NCI-H2227 (cell line): Measurements from ENCODE around the gene CTTNBP2NL.
"Not testable (repeated sequence)": the region's sequence is repeated elsewhere in the genome, so short reads cannot be mapped to it uniquely, and the experiment has no call there.

Experiments used
- DNase-seq: peaks from one replicate; lab custom pipeline; 2025; ENCODE audit not compliant: unreplicated experiment; lab: John Stamatoyannopoulos, UW

Gene CTTNBP2NL

GRCh38 chr1:112423207-112423606, 27.2 kb downstream of the CTTNBP2NL start:
- no peak for DNase-seq

DNA sequence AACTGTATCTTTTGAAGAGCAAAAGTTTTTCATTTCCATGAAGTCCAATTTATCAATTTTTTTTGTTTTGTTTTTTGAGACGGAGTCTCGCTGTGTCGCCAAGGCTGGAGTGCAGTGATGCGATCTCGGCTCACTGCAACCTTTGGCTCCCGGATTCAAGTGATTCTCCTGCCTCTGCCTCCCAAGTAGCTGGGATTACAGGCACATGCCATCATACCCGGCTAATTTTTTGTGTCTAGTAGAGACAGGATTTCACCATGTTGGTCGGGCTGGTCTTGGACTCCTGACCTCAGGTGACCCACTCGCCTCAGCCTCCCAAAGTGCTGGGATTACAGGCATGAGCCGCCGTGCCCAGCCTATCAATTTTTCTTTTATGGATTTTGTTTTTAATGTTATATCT, 27.7 kb downstream of the CTTNBP2NL start:
- DNase-seq = not testable (repeated sequence)

GRCh38 chr1:112429749-112430148, 33.7 kb downstream of the CTTNBP2NL start:
- DNase-seq = no peak

DNA sequence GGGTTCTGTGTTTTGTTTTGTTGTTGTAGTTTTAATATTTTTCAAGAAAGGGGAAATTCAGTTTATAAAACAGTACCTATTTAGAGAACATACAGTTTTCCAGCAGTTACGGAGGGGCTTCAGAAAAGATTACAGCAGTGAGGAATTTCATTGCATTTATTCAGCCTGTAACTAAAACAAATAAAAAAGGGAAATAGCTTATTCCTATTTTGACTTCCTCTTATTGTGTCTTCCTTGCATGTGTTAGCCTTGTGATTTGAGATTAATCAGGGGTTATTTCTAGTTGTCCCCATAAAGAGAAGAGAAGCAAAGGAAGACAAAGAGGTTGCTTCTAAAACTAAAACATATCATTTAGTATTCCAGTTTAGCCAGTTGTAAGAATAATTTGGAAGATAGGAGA, 35.0 kb downstream of the CTTNBP2NL start:
- DNase-seq = no peak

- no peak for DNase-seq
Observed at GRCh38 chr1:112435448-112435847, 39.4 kb downstream of the CTTNBP2NL start.

DNA sequence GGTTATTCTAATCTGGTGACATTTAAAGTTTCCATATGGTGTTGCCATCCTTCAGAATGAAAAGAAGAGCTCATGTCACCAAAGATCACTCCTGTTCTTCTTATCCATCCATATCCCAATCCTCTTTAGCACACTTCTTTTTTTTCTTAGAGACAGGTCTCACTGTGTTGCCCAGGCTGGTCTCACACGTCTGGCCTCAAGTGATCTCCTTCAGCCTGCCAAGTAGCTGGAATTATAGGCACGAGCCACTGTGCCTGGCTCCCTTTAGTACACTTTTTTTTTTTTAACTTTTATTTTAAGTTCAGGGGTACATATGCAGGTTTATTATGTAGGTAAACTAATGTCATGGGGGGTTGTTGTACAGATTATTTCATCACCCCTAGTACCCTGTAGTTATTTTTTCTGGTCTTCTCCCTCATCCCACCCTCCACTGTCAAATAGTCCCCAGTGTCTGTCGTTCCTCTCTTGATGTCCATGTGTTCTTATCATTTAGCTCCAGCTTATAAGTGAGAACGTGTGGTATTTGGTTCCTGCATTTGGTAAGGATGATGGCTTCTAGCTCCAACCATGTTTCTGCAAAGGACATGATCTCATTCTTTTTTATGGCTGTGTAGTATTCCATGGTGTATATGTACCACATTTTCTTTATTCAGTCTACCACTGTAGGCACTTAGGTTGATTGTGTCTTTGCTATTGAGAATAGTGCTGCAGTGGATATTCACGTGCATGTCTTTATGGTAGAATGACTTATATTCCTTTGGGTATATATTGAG, 40.6 kb downstream of the CTTNBP2NL start:
- DNase-seq = no peak

GRCh38 chr1:112438156-112438555, 42.1 kb downstream of the CTTNBP2NL start:
- not testable (repeated sequence) for DNase-seq

GRCh38 chr1:112439592-112439991, 43.6 kb downstream of the CTTNBP2NL start:
- DNase-seq = no peak

- no peak for DNase-seq
Observed at GRCh38 chr1:112440574-112440973, 44.6 kb downstream of the CTTNBP2NL start.

- no peak for DNase-seq
Observed at GRCh38 chr1:112444269-112444668, 48.3 kb downstream of the CTTNBP2NL start.

DNA sequence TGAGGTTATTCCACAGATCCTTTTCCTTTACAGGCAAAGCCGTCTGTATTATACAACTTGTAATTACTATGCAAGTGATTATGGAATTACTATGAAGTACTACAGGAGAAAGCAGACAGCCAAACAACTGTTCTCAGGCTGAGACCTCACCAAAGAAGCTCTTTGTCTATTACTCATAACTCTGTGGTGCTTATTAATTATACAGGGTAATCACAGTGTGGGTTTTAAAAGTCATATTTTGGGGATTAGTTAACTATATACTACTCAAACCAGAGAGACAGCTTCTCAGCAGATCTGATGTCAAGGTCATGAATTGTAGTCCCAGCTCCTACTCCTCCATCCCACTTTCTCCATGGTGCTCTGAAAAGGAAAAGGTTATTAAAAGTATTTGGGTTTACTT, 49.6 kb downstream of the CTTNBP2NL start:
- no peak for DNase-seq

DNA sequence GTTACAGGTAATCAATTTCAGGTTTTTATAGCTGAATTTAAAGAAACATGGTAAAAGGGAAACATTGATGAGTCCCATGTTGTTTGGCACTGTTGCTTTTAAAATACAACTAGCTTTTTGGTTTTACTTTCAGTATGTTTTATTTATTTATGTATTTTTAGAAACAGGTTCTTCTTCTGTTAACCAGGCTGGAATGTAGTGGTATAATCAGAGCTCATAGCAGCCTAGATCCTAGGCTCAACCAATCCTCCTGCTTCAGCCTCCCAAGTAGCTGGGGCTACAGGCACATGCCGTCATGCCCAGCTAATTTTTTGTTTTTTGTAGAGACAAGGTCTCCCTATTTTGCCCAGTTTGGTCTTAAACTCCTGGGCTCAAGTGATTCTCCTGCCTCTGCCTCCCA, 50.4 kb downstream of the CTTNBP2NL start:
- no peak for DNase-seq

GRCh38 chr1:112448904-112449629, 53.1 kb downstream of the CTTNBP2NL start:
- DNase-seq = no peak

GRCh38 chr1:112449630-112449983, 53.6 kb downstream of the CTTNBP2NL start:
- DNase-seq = no peak

DNA sequence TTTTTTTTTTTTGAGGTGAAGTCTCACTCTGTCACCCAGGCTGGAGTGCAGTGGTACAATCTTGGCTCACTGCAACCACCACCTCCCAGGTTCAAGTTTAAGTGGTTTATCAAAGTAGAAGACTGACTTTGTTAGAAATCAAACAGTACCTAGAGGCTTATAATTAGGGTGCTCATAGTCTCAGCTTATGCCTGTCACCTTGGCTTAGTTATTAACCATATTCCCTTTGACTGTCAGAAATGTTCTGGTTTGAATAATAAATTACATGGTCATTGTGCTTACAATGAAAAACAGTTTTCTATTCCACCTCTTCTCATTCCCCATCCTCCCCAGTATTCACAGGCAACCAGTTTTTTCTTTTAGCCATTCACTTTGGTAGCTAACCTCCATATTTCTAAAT, 54.8 kb downstream of the CTTNBP2NL start:
- no peak for DNase-seq

- DNase-seq = not testable (repeated sequence)
Observed at GRCh38 chr1:112451301-112451700, 55.3 kb downstream of the CTTNBP2NL start.

- DNase-seq = no peak
Observed at GRCh38 chr1:112453876-112454275, 57.9 kb downstream of the CTTNBP2NL start.

DNA sequence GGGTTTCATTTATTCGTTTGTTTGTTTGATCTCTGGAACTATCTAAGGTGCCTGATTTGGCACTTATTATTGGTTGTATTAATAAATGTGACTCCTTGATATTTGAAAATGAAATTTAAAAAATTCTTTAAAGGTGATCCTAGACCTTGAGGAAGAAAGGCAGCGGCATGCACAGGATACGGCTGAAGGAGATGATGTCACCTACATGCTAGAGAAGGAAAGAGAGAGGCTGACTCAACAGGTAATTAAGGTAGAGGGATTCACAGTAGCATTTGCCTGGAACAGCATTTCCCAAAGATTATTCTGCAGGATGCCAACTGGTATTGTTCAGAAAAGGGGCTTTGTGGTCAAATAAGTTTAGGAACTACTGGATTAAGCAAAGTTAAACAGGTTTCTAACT, 58.3 kb downstream of the CTTNBP2NL start:
- DNase-seq = no peak

DNA sequence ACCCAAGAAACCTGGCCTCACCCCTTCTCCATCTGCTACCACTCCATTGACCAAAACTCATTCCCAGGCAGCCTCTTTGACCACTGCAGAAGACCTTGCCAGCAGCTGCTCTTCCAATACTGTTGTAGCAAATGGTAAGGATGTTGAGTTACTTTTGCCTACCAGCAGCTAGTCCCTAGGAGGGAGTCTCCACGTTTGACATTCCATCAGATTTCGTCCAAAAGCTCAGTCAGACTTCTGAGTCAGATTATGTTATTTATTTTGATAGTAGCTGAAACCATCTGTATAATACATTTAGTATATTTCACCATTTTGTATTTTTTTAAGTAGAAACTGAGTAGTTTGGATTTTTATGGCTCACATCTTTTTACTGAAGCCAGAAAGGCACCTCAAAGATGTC, 61.2 kb downstream of the CTTNBP2NL start:
- no peak for DNase-seq

DNA sequence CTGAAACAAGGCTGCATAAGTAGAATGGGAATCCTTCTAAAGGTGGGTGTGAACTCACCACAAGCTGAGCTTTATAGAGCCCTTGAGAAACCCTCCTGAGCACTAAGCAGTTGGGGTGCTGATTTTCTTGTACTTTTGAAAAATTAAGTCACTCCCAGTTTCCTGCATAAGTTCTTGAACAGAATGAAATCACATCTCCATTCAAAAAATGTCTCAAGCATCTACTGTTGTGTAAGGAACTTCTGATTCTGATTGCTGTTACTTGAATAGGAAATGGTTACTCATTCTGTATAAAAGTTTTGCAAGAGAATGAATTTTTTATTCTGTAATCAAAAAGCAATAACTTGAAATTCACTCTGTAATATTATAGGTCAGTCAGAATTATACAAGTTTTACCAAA, 61.9 kb downstream of the CTTNBP2NL start:
- DNase-seq = no peak

DNA sequence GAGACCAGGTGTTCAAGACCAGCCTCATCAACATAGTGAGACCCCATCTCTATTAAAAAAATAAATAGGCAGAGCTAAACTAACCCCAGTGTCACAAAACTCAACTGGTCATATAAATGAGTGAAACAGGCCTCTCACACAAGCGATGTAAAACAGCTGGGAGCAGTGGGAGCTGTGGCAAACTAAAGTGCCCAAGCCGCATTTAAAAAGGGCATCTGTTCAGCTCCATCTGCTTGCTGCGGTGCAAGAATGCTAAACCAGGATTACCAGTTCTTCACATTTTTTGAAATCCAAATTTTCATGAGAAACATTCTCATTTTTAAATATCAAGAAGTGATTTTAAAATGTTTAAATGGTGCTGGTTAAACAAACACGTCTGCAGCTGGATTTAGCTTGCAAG, 62.7 kb downstream of the CTTNBP2NL start:
- no peak for DNase-seq

DNA sequence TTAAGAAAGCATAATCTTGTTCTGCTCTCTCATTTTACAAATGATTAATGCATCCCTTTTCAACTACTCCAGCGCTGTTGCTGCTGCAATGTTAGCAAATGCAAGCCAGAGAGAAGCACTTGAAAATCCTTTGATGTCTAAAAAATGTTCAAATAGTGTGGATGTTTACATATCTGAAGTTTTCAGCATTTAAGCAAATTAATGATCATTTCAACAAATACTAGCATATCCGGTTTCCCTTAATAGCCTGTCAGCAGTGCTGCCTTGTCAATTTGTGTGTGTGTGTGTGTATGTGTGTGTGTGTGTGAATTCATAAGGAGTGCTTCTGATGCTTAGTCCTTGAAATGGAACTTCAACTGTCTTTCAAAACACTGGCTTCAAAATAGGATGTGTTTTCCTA, 64.6 kb downstream of the CTTNBP2NL start:
- no peak for DNase-seq
